ENCODE data around the gene UBE2H. TPM values are rescaled to one million over a fixed set of nuclear protein-coding genes. Genes with fewer than 3 reads are reported as not detected.

UBE2H gene
- total RNA-seq, 4 donors from 2014 or later: 89.3 to 95.8 (median 90.9) TPM

DNA sequence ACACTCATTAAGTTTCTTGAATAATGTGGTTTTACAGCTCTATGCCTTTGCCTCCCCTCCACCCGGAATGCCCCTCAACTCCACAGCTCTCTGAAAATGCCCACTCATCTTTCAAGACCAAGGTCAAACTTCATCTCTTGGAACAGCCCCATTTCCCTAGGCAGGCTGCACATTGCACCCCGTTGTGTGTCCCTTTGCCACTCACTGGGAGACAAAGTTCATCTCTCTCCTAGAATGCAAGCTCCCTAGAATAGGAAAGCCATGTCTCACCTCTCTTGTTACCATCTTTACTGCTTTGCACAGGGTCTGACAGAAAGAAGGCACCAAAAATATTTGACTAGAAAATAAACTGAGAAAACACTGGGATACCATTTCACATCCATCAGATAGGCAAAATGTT, 33.3 kb downstream of the UBE2H start:
- TF ChIP-seq, protein P1, sequence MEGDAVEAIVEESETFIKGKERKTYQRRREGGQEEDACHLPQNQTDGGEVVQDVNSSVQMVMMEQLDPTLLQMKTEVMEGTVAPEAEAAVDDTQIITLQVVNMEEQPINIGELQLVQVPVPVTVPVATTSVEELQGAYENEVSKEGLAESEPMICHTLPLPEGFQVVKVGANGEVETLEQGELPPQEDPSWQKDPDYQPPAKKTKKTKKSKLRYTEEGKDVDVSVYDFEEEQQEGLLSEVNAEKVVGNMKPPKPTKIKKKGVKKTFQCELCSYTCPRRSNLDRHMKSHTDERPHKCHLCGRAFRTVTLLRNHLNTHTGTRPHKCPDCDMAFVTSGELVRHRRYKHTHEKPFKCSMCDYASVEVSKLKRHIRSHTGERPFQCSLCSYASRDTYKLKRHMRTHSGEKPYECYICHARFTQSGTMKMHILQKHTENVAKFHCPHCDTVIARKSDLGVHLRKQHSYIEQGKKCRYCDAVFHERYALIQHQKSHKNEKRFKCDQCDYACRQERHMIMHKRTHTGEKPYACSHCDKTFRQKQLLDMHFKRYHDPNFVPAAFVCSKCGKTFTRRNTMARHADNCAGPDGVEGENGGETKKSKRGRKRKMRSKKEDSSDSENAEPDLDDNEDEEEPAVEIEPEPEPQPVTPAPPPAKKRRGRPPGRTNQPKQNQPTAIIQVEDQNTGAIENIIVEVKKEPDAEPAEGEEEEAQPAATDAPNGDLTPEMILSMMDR (IDR thresholded peaks at IDR 0.05; ENCODE audit: low read depth): no peak

DNA sequence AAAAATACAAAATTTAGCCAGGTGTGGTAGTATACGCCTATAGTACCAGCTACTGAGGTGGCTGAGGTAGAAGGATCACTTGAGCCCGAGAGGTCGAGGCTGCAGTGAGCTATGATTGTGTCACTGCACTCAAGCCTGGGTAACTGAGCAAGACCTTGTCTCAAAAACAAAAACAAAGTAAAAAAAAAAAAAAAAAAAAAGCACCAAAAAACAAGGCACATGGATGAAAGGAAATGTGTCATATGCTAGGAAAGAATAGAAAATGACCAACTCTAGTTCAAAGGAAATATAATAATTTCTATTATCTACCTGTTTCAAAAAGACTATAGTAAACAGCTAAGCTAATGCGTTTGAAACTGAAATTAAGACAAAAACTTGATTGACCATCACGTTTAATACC, 33.8 kb downstream of the UBE2H start:
- TF ChIP-seq, protein P1 (IDR thresholded peaks at IDR 0.05; ENCODE audit: low read depth): no peak

DNA sequence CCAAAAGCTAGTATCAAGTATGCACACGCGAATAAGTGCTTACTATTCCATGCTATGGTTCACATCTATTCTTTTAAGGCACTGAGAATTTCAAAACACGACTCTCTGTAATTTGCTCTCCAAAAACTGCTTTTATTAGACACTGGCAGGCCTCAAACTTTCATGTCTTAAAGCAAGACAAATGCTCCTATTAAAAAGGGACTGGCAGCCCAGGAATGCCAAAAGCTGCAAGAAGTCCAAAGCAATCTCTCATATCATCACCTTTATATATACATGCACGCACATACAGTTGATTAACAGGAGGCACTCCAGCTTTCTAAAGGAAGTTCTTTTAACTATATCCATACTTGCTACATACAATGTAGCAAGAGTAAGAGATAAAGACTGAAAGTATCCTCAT, 34.8 kb downstream of the UBE2H start:
- TF ChIP-seq, protein P1 (IDR thresholded peaks at IDR 0.05; ENCODE audit: low read depth): no peak

DNA sequence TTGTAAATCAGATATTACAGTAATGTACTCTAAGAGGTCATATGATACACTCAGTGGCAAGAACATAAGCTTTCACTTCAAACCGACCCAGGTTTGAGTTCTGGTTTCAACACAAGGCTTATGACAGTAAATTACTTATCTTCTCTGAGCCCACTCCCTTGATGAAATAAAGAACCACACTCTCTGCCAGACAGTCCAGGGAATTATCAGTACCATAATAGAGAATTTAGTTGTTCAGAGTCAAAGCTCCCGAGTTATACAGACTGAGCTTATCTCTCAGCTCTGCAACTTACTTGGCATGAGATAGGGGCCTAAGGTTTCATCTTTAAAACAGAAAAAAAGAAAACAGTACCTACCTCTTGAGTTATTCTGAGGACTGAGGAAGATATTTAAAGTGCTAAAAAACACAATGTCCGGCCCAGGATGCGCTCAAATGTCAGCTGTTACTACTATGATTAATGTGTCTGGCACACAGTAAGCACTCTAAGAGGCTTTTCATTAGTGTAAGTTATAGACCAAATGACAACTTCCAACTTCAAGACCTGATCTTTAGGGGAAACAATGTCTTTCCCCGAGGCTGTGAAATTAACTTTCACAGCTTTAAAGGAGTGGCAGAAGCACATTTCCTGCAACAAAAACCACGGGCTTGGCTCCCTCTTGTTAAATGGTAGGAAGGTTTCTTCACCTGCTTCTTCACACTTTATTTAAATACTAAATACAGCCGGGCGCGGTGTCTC, 38.1 kb downstream of the UBE2H start:
- TF ChIP-seq, protein P1 (IDR thresholded peaks at IDR 0.05; ENCODE audit: low read depth): no peak

DNA sequence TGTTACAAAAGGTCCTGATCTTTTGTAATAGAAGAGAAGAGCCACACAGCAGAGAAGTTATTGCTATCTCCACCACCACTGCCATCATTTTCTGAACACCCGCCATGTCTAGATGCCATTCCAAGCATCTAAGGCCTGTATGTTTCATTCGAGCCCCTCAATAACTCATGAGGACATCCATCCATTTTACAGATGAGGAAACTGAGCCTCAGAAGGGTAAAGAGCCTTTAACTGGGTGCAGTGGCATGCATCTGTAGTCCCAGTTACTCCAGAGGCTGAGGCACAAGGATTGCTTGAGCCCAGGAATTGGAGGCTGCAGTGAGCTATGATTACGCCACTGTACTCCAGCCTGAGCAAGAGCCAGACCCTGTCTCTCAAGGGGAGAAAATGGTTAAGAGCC, 39.3 kb downstream of the UBE2H start:
- TF ChIP-seq, protein P1 (IDR thresholded peaks at IDR 0.05; ENCODE audit: low read depth): no peak

DNA sequence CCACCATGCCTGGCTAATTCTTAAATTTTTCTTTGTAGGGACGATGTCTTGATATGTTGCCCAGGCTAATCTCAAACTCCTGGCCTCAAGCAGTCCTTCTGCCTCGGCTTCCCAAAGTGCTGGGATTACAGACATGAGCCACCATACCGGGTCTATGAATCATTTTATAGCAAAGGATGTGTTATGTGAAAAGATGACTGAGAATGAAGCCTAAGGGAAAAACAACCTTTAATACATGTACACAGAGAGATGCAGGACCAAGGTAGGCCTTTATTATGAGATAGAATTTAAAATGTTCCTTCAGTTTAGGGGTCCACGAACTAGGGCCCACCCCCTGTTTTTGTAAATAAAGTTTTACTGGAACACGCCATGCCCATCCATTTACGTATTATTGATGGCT, 41.0 kb downstream of the UBE2H start:
- TF ChIP-seq, protein P1 (IDR thresholded peaks at IDR 0.05; ENCODE audit: low read depth): no peak

DNA sequence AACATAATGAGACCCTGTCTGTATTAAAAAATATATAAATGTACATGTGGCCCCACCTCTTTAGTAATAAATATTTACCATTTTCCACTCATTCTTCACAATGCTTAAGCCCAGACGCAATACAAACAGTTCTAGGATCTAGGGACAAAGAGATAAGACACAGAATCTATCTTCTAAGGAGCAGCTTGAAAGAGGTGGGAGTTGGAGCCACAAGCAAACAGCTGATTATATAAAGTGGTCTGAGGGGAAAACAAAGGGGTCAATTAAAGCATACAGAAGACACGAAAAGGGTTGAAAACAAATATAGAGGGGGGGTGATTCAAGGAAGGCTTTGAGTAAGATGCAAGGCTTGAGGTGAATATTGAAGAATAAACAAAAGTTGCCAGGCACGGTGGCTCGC, 43.1 kb downstream of the UBE2H start:
- TF ChIP-seq, protein P1 (IDR thresholded peaks at IDR 0.05; ENCODE audit: low read depth): no peak
